Skeletal muscle cell (primary cell): ENCODE results near the gene TEAD1.

Source experiments
- DNase-seq: peaks from one replicate; pipeline ENCODE4 v3.0.0-alpha.2; 2010; ENCODE audit warnings: low read depth
- H3K4me3 ChIP-seq: 2 replicates; pipeline ENCODE4 v1.5.1; 2011; ENCODE audit warnings: low read depth, mild to moderate bottlenecking, control low read depth, low read length, moderate library complexity

The TEAD1 gene

GRCh38 chr11:12975195-12975594 is 301.0 kb downstream of the TEAD1 start:
- DNase-seq = no peak
- H3K4me3 ChIP-seq = no peak overlapping the region

GRCh38 chr11:12979928-12980689 is 305.9 kb downstream of the TEAD1 start:
- H3K4me3 ChIP-seq = no peak overlapping the region
- no peak for DNase-seq

- DNase-seq = no peak
- no peak overlapping the region for H3K4me3 ChIP-seq
Measured at GRCh38 chr11:12981676-12982522, 307.7 kb downstream of the TEAD1 start.

GRCh38 chr11:12983336-12983735 is 309.1 kb downstream of the TEAD1 start:
- no peak for DNase-seq
- H3K4me3 ChIP-seq = no peak overlapping the region

GRCh38 chr11:12986194-12986898 is 312.1 kb downstream of the TEAD1 start:
- no peak for DNase-seq
- H3K4me3 ChIP-seq = no peak overlapping the region

GRCh38 chr11:12989428-12990161 is 315.4 kb downstream of the TEAD1 start:
- no peak overlapping the region for H3K4me3 ChIP-seq
- no peak for DNase-seq

- no peak overlapping the region for H3K4me3 ChIP-seq
- no peak for DNase-seq
Measured at GRCh38 chr11:12990162-12990480, 315.9 kb downstream of the TEAD1 start.

GRCh38 chr11:12991426-12991825 is 317.2 kb downstream of the TEAD1 start:
- DNase-seq = no peak

GRCh38 chr11:12993626-12994025 is 319.4 kb downstream of the TEAD1 start:
- H3K4me3 ChIP-seq = no peak overlapping the region
- DNase-seq = no peak

More at GRCh38 chr11:12991426-12991825, 317.2 kb downstream of the TEAD1 start:
- H3K4me3 ChIP-seq = no peak overlapping the region
